GM12878 (cell line): ENCODE results near the gene TMEM26. TPM values are rescaled to one million over a fixed set of nuclear protein-coding genes. Genes with fewer than 3 reads are reported as not detected.

Source experiments
- ATAC-seq: fragments of 200-7000 bp; cut with Tn5 transposase; 3 replicates; pipeline ENCODE4 v1.9.1; 2020; ENCODE audit warnings: mild to moderate bottlenecking, moderate library complexity
- BruUV-seq: library from RNA; stranded (reverse); fragments of 400-500 nt; replicated peaks from 2 replicates; lab custom pipeline; 2021; lab: Mats Ljungman, UMichigan
- CTCF ChIA-PET: fragments of 300-600 bp; sonication (Branson Sonifier 250); formaldehyde crosslinking; extraction: SDS; loops from one replicate; lab custom pipeline; 2021; ENCODE audit warnings: inconsistent platforms; lab: Yijun Ruan, JAX
- POLR2A ChIA-PET: fragments of 350-600 bp; formaldehyde crosslinking; extraction: SDS; loops from one replicate; lab custom pipeline; 2021; ENCODE audit warnings: inconsistent platforms; lab: Charles Lee
- RAD21 ChIA-PET: fragments of 300-600 bp; sonication (Branson Sonifier 250); formaldehyde crosslinking; loops from one replicate; lab custom pipeline; 2023; ENCODE audit warnings: antibody characterized with exemption; ENCODE audit not compliant: unreplicated experiment; lab: Charles Lee
- SMC1A ChIA-PET: fragments of 300-600 bp; sonication (Branson Sonifier 250); formaldehyde crosslinking; loops from one replicate; lab custom pipeline; 2023; ENCODE audit not compliant: unreplicated experiment, uncharacterized antibody; lab: Charles Lee
- DNase-seq: peaks from one replicate; pipeline ENCODE4 v3.0.0-alpha.2; 2011; ENCODE audit warnings: low read depth, low spot score
- FAIRE-seq: peaks from 3 replicates; lab custom pipeline; 2011; peaks lifted over from hg19 to GRCh38; lab: Jason Lieb, UNC
- H2AFZ ChIP-seq: 2 replicates; pipeline ENCODE4 v1.6.0; 2011; ENCODE audit warnings: low read depth, low read length, control low read depth; ENCODE audit not compliant: control insufficient read depth
- H3K27ac ChIP-seq: 2 replicates; pipeline ENCODE4 v1.5.1; 2011; ENCODE audit warnings: control low read depth; ENCODE audit not compliant: control insufficient read depth, insufficient read depth
- H3K27me3 ChIP-seq, 2 experiments: replicated peaks in 1 of 2; 2 replicates each; pipeline versions ENCODE4 v1.6.0 to v1.6.1; 2011; ENCODE audit warnings: low read length in 1 of 2; ENCODE audit not compliant: control insufficient read depth in 2 of 2, insufficient read depth in 2 of 2
- H3K36me3 ChIP-seq, 2 experiments: 2 replicates each; pipeline ENCODE4 v1.5.1; 2011; ENCODE audit warnings: low read length in 1 of 2; ENCODE audit not compliant: control insufficient read depth in 2 of 2, insufficient read depth in 2 of 2
- H3K4me1 ChIP-seq: 2 replicates; pipeline ENCODE4 v1.6.1; 2011; ENCODE audit warnings: mild to moderate bottlenecking, low read length, moderate library complexity, mixed read lengths; ENCODE audit not compliant: control insufficient read depth, insufficient read depth
- H3K4me2 ChIP-seq: 2 replicates; pipeline ENCODE4 v1.6.0; 2011; ENCODE audit warnings: control low read depth; ENCODE audit not compliant: control insufficient read depth, insufficient read depth
- H3K4me3 ChIP-seq: fragments of 200-600 bp; sonication (generic); 2 replicates; pipeline ENCODE4 v1.5.1; 2016
- H3K79me2 ChIP-seq: 2 replicates; pipeline ENCODE4 v1.6.0; 2011; ENCODE audit warnings: low read length; ENCODE audit not compliant: control insufficient read depth, insufficient read depth
- H3K9ac ChIP-seq: 2 replicates; pipeline ENCODE4 v1.8.0; 2011; ENCODE audit warnings: low read length, control low read depth, mixed read lengths; ENCODE audit not compliant: control insufficient read depth, insufficient read depth
- H3K9me3 ChIP-seq: replicated peaks from 3 replicates; pipeline ENCODE4 v1.5.1; 2011; ENCODE audit warnings: mild to moderate bottlenecking, low read length; ENCODE audit not compliant: control insufficient read depth, insufficient read depth
- H4K20me1 ChIP-seq: 2 replicates; pipeline ENCODE4 v1.6.0; 2011; ENCODE audit not compliant: control insufficient read depth, insufficient read depth
- ATF3 ChIP-seq: IDR thresholded peaks from 2 replicates; pipeline ENCODE4 v1.6.1; 2011; ENCODE audit warnings: low read depth, mild to moderate bottlenecking, low read length, moderate library complexity, borderline replicate concordance; ENCODE audit errors: extremely low read depth
- CEBPZ ChIP-seq: fragments of 150-350 bp; IDR thresholded peaks from 2 replicates; pipeline ENCODE4 v1.6.1; 2016; ENCODE audit warnings: low read depth, low read length
- IRF3 ChIP-seq: fragments of 450-650 bp; IDR thresholded peaks from 2 replicates; pipeline ENCODE4 v1.6.1; 2014; ENCODE audit warnings: mild to moderate bottlenecking
- RBBP5 ChIP-seq: fragments of 200-600 bp; sonication (generic); conservative IDR thresholded peaks from 2 replicates; pipeline ENCODE4 v1.6.1; 2016
- SMC3 ChIP-seq: IDR thresholded peaks from 2 replicates; pipeline ENCODE4 v1.6.1; 2011; ENCODE audit warnings: low read length, improper control_type of control experiment, borderline replicate concordance
- WGBS: methylation state at CpG from one replicate; pipeline ENCODE4 v1.1.6; 2016; ENCODE audit warnings: low lambda C conversion rate; ENCODE audit not compliant: insufficient replicate concordance, insufficient coverage; ENCODE audit errors: missing lambda C conversion rate; 5-methylcytosine and 5-hydroxymethylcytosine counted together
- in situ Hi-C: fragments of 300-500 bp; cut with MboI; formaldehyde crosslinking; loops from 9 replicates; pipeline ENCODE4 v1.14.3; 2018; ENCODE audit warnings: mixed read lengths
- intact Hi-C: fragments of 100-400 bp; cut with micrococcal nuclease; formaldehyde crosslinking; loops from one replicate; pipeline ENCODE4 v1.14.2; 2022; ENCODE audit not compliant: unreplicated experiment
- polyA plus RNA-seq, 11 experiments: library from polyadenylated mRNA; depleted of rRNA in 4 of 11; unstranded in 6 of 11; stranded (reverse) in 5 of 11; fragments of >200 nt; fragmentation: Nextera tagmentation in 4 of 11; fragmentation: Illumina TruSeq in 1 of 11; extraction: Ambion mirVana in 4 of 11; extraction: Trizol in 1 of 11; gene quantifications; 1 replicate in 1 of 11; 2 replicates in 10 of 11; pipeline versions ENCODE4 v1.2.1 to v1.2.3, GENCODE V29; 2011 to 2016; ENCODE audit warnings: inconsistent platforms in 2 of 11, missing spikeins in 2 of 11, low read depth in 1 of 11
- total RNA-seq, 4 experiments: library from RNA; depleted of rRNA in 3 of 4; stranded (reverse); fragments of >200 nt in 3 of 4; fragmentation: Illumina TruSeq in 1 of 4; extraction: Trizol in 1 of 4; gene quantifications; 2 replicates each; pipeline versions ENCODE4 v1.2.1 to v1.2.3, GENCODE V29; 2013 to 2021

Gene TMEM26
- total and polyA plus RNA-seq, 10 of the 15 experiments (the other 5 are each of a cell fraction or from before 2014, with no cell fraction given), result not detected

GRCh38 chr10:61486738-61487396 lies 33.7 kb upstream of the TMEM26 start:
- no peak overlapping the region for H3K4me2 ChIP-seq

More at GRCh38 chr10:61486738-61487396, 33.7 kb upstream of the TMEM26 start:
- ChIA-PET SMC1A (interaction anchor here (1.1 kb wide), 1 partner anchor 10 kb away, joined by 3 read pairs; no protein-coding TSS in a partner anchor), CTCF (no interaction called here), RAD21 (no interaction called here), POLR2A (no interaction called here)
- no peaks in the 10 kb centered on the region for H3K4me1 ChIP-seq
- no peak for ATAC-seq
- H3K36me3 ChIP-seq, result no peaks in the 10 kb centered on the region
- H4K20me1 ChIP-seq, result no peaks in the 10 kb centered on the region
- no peak overlapping the region for H2AFZ ChIP-seq
- no peaks in the 10 kb centered on the region for H3K9me3 ChIP-seq
- H3K79me2 ChIP-seq, result no peaks in the 10 kb centered on the region
- in situ Hi-C loops, result no loop called here
- WGBS, result 2% methylated on average over 2 of the region's 2 CpGs
- DNase-seq, result no peak
- no peak overlapping the region for H3K4me3 ChIP-seq
- no TSS peak for BruUV-seq
- TF ChIP-seq SMC3 (no peak), IRF3 (no peak), RBBP5 (no peak), CEBPZ (no peak), ATF3 (no peak)
- H3K9ac ChIP-seq, result no peak overlapping the region
- intact Hi-C loops, result no loop called here
- H3K27me3 ChIP-seq, result no peaks in the 10 kb centered on the region
- FAIRE-seq, result no peak
- H3K27ac ChIP-seq, result no peak overlapping the region
